ENCODE data around the gene PTPN3.

Gene PTPN3

GRCh38 chr9:109471475-109472393 is 26.4 kb downstream of the PTPN3 start:
- no peak overlapping the region for H3K4me3 ChIP-seq (replicated peaks; ENCODE audit: low read depth, low read length)
- DNase-seq (ENCODE audit: low read depth) = peak; percentile 16
- no peak for TF ChIP-seq CTCF (IDR thresholded peaks at IDR 0.05; ENCODE audit: low read length, missing control alignments)

DNA sequence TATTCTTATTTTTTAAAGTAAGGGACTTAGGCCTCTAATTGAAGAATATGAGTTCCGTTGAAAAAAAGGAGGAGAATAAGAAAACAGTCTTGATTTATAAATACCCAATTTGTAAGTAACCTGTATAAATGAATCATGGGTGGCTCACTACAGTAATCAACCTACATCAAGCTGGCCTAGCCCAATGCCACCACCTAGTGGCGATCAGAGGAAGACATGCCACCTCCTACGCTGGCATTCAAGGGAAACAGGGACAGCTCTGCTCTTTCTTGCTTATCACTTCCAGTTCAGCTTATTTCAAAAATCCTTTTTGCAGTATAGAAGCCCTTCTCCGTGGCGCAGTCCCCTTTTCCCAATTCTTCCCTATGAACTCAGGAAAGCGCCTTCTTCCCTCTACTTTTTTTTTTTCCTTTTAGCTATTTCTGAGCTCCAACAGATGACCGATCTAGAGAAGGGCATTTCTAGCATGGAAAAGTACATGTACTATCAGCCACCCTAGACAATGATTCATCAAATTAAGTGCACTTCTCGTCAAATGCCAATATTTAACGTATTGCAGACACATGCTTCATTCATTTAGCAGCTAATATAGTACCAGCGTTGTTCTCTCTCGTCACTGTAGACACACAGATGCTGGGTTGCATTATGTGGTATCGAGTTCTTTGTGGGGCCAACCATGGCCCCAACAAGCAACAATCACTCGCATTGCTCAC is 28.3 kb downstream of the PTPN3 start:
- peak; percentile 89 for DNase-seq (ENCODE audit: low read depth)
- H3K4me3 ChIP-seq (replicated peaks; ENCODE audit: low read depth, low read length) = no peak overlapping the region
- TF ChIP-seq CTCF (IDR thresholded peaks at IDR 0.05; ENCODE audit: low read length, missing control alignments) = peak; percentile 97

- no peak for DNase-seq (ENCODE audit: low read depth)
- no peak for TF ChIP-seq CTCF (IDR thresholded peaks at IDR 0.05; ENCODE audit: low read length, missing control alignments)
- H3K4me3 ChIP-seq (replicated peaks; ENCODE audit: low read depth, low read length) = no peak overlapping the region
Measured at GRCh38 chr9:109468927-109469326, 29.2 kb downstream of the PTPN3 start.

GRCh38 chr9:109467936-109468335 is 30.2 kb downstream of the PTPN3 start:
- TF ChIP-seq CTCF (IDR thresholded peaks at IDR 0.05; ENCODE audit: low read length, missing control alignments) = no peak
- DNase-seq (ENCODE audit: low read depth) = peak; percentile 69
- H3K4me3 ChIP-seq (replicated peaks; ENCODE audit: low read depth, low read length) = no peak overlapping the region

- TF ChIP-seq CTCF (IDR thresholded peaks at IDR 0.05; ENCODE audit: low read length, missing control alignments) = no peak
- DNase-seq (ENCODE audit: low read depth) = peak; percentile 46
Measured at GRCh38 chr9:109466623-109467590, 31.2 kb downstream of the PTPN3 start.

GRCh38 chr9:109463924-109464625 is 34.0 kb downstream of the PTPN3 start:
- no peak for DNase-seq (ENCODE audit: low read depth)
- no peak overlapping the region for H3K4me3 ChIP-seq (replicated peaks; ENCODE audit: low read depth, low read length)
- TF ChIP-seq CTCF (IDR thresholded peaks at IDR 0.05; ENCODE audit: low read length, missing control alignments) = no peak

More at GRCh38 chr9:109466623-109467590, 31.2 kb downstream of the PTPN3 start:
- H3K4me3 ChIP-seq (replicated peaks; ENCODE audit: low read depth, low read length) = no peak overlapping the region
